PFSK-1 (cell line): ENCODE measurements around the gene TMTC4.

ENCODE experiments used
- POLR2AphosphoS5 ChIP-seq: IDR thresholded peaks from 2 replicates; pipeline ENCODE4 v1.6.1; 2012; ENCODE audit warnings: low read depth, mild to moderate bottlenecking, control low read depth, low read length, moderate library complexity
- REST ChIP-seq, 2 experiments: IDR thresholded peaks; 2 replicates each; pipeline versions ENCODE4 v1.6.1 to v1.8.0; 2011 to 2012; ENCODE audit warnings: low read depth in 2 of 2, low read length in 2 of 2, control low read depth in 1 of 2, inconsistent platforms in 1 of 2, mild to moderate bottlenecking in 1 of 2, moderate library complexity in 1 of 2; ENCODE audit not compliant: insufficient read depth in 1 of 2
- SIN3A ChIP-seq: IDR thresholded peaks from 2 replicates; pipeline ENCODE4 v1.6.1; 2012; ENCODE audit warnings: mild to moderate bottlenecking, low read length, moderate library complexity, borderline replicate concordance; ENCODE audit not compliant: insufficient read depth
- TAF1 ChIP-seq: IDR thresholded peaks from 2 replicates; pipeline ENCODE4 v1.6.1; 2012; ENCODE audit warnings: low read length, control low read depth, borderline replicate concordance; ENCODE audit not compliant: insufficient read depth

- TF ChIP-seq POLR2AphosphoS5, result peak; percentile 60
- no peak for TF ChIP-seq SIN3A
- no peak for TF ChIP-seq TAF1
- TF ChIP-seq REST (IDR thresholded peaks at IDR 0.05; ENCODE audit: insufficient read depth in 1 of 2, low read depth in 2 of 2, low read length in 2 of 2), result no peak
Measured at GRCh38 chr13:100674872-100675660, 471 bp upstream of the TMTC4 start.
